Mesothelial cell of epicardium (in vitro differentiated cells): ENCODE measurements around the gene THAP3. TPM values are rescaled to one million over a fixed set of nuclear protein-coding genes. Genes with fewer than 3 reads are reported as not detected.

Experiments used
- DNase-seq, 2 experiments: peaks; one replicate each; pipeline ENCODE4 v3.0.0; 2021; ENCODE audit warnings: low spot score in 2 of 2; ENCODE audit not compliant: unreplicated experiment in 2 of 2
- H3K27ac Mint-ChIP-seq: 2 replicates; pipeline ENCODE4 v1.8.0; 2021; ENCODE audit warnings: mixed read lengths
- H3K27me3 Mint-ChIP-seq: 2 replicates; pipeline ENCODE4 v1.8.0; 2021; ENCODE audit warnings: low read depth, mixed read lengths
- H3K36me3 Mint-ChIP-seq: 2 replicates; pipeline ENCODE4 v1.8.0; 2021; ENCODE audit warnings: mixed read lengths
- H3K4me1 Mint-ChIP-seq: 2 replicates; pipeline ENCODE4 v1.8.0; 2021; ENCODE audit warnings: mixed read lengths
- H3K4me3 Mint-ChIP-seq: 2 replicates; pipeline ENCODE4 v1.8.0; 2021; ENCODE audit warnings: mild to moderate bottlenecking, moderate library complexity, mixed read lengths
- H3K9me3 Mint-ChIP-seq: 2 replicates; pipeline ENCODE4 v1.8.0; 2021; ENCODE audit warnings: mixed read lengths
- CTCF ChIP-seq: fragments of 200-600 bp; sonication (generic); IDR thresholded peaks from one replicate; pipeline ENCODE4 v1.5.0; 2021; ENCODE audit warnings: antibody characterized with exemption; ENCODE audit not compliant: unreplicated experiment
- total RNA-seq: library from RNA; stranded (reverse); gene quantifications from 3 replicates; pipeline ENCODE4 v1.2.1, GENCODE V29; 2021

THAP3 gene
- 19.8 to 22.9 TPM (median 20.0 TPM) in 3 replicates for total RNA-seq

- peak within 1 kb of the TSS; percentile 90 for H3K27ac Mint-ChIP-seq
- peaks cover 30% of the 10 kb centered on the region for H3K4me1 Mint-ChIP-seq
- H3K27me3 Mint-ChIP-seq, result no peaks in the 10 kb centered on the region
- peaks cover 34% of the 10 kb centered on the region for H3K36me3 Mint-ChIP-seq
- DNase-seq, result peak; percentile 89
- peak within 1 kb of the TSS; percentile 81 for H3K4me3 Mint-ChIP-seq
- TF ChIP-seq CTCF, result no peak
- no peaks in the 10 kb centered on the region for H3K9me3 Mint-ChIP-seq
These were observed at the start of gene THAP3 for GRCh38 chr1:6624710-6625583. Gene THAP3, plus strand, starts transcription at chr1:6624868. Its CDS starts 351 bp downstream, at chr1:6625219.

- no peak for TF ChIP-seq CTCF
- Mint-ChIP-seq H3K9me3 (no peaks in the 10 kb centered on the region), H3K4me1 (peaks cover 21% of the 10 kb centered on the region), H3K4me3 (no peak overlapping the region), H3K36me3 (no peaks in the 10 kb centered on the region), H3K27me3 (peaks cover under 1% of the 10 kb centered on the region), H3K27ac (no peak overlapping the region)
- DNase-seq, result no peak
These were observed 46.7 kb upstream of the THAP3 start for GRCh38 chr1:6577831-6578525.

GRCh38 chr1:6578624-6579373, 45.9 kb upstream of the THAP3 start:
- Mint-ChIP-seq H3K4me1 (peaks cover 21% of the 10 kb centered on the region), H3K27me3 (no peaks in the 10 kb centered on the region), H3K4me3 (peak overlapping the region; percentile 94), H3K36me3 (no peaks in the 10 kb centered on the region), H3K9me3 (no peaks in the 10 kb centered on the region), H3K27ac (peak overlapping the region; percentile 97)
- no peak for DNase-seq
- no peak for TF ChIP-seq CTCF

- H3K27me3 Mint-ChIP-seq, result no peaks in the 10 kb centered on the region
- TF ChIP-seq CTCF, result no peak
- DNase-seq, result peak; percentile 99
- peak within 1 kb of the TSS; percentile 97 for H3K27ac Mint-ChIP-seq
- peaks cover 21% of the 10 kb centered on the region for H3K4me1 Mint-ChIP-seq
- peak within 1 kb of the TSS; percentile 94 for H3K4me3 Mint-ChIP-seq
- H3K36me3 Mint-ChIP-seq, result no peaks in the 10 kb centered on the region
- no peaks in the 10 kb centered on the region for H3K9me3 Mint-ChIP-seq
These were observed 45.1 kb upstream of the THAP3 start, which contains the start of gene ZBTB48 for GRCh38 chr1:6579374-6580118. Gene ZBTB48, plus strand, starts transcription at chr1:6579994. Its CDS starts 616 bp downstream, at chr1:6580610.

- TF ChIP-seq CTCF, result no peak
- Mint-ChIP-seq H3K36me3 (no peaks in the 10 kb centered on the region), H3K27ac (peak overlapping the region; percentile 97), H3K9me3 (no peaks in the 10 kb centered on the region), H3K4me1 (peaks cover 21% of the 10 kb centered on the region), H3K4me3 (peak overlapping the region; percentile 94), H3K27me3 (no peaks in the 10 kb centered on the region)
- no peak for DNase-seq
These were observed 44.5 kb upstream of the THAP3 start for GRCh38 chr1:6580119-6580592.
